Measurements from ENCODE around the gene GPT2. TPM values are rescaled to one million over a fixed set of nuclear protein-coding genes. Genes with fewer than 3 reads are reported as not detected.

GPT2 gene
- total RNA-seq, 1 donor from 2014 or later, result 18.4 TPM

GRCh38 chr16:46972429-46973206, 88.5 kb downstream of the GPT2 start:
- TF ChIP-seq POLR2A (IDR thresholded peaks at IDR 0.05), result no peak
- TF ChIP-seq POLR2AphosphoS5 (IDR thresholded peaks at IDR 0.05; ENCODE audit: insufficient read depth in 1 of 2, low read depth in 1 of 2), result no peak
- TF ChIP-seq CTCF (IDR thresholded peaks at IDR 0.05), result no peak
- H3K4me1 ChIP-seq, result peaks cover 52% of the 10 kb centered on the region
- peaks cover 0 to 25% of the 10 kb centered on the region in 2 donors for H3K36me3 ChIP-seq
- no peaks in the 10 kb centered on the region for H3K27me3 ChIP-seq
- H3K27ac ChIP-seq, result peak overlapping the region; percentile 95
- no peaks in the 10 kb centered on the region for H3K9me3 ChIP-seq
- no peak for DNase-seq (ENCODE audit: extremely low spot score in 2 of 2)
- H3K4me3 ChIP-seq, result peak overlapping the region; percentile 86 to 95
- intact Hi-C loops (cut with DNase I), result no loop called here

GRCh38 chr16:46973207-46973995, 89.2 kb downstream of the GPT2 start, which contains the start of gene DNAJA2:
TSS of gene DNAJA2 (minus strand) at chr16:46973674. CDS start at chr16:46973572, 102 bp downstream.
- Histone ChIP-seq H3K27me3 (no peaks in the 10 kb centered on the region), H3K36me3 (peaks cover 0 to 18% of the 10 kb centered on the region in 2 donors), H3K9me3 (no peaks in the 10 kb centered on the region), H3K4me1 (peaks cover 52% of the 10 kb centered on the region), H3K4me3 (peak within 1 kb of the TSS; percentile 86 to 95), H3K27ac (peak within 1 kb of the TSS; percentile 95)
- peak in 2 of 3 experiments; percentile 15 to 29 for TF ChIP-seq CTCF (IDR thresholded peaks at IDR 0.05)
- peak; percentile 48 to 98 for TF ChIP-seq POLR2AphosphoS5 (IDR thresholded peaks at IDR 0.05; ENCODE audit: insufficient read depth in 1 of 2, low read depth in 1 of 2)
- peak; percentile 52 to 65 for TF ChIP-seq POLR2A (IDR thresholded peaks at IDR 0.05)
- peak in 1 of 2 donors; percentile 93 for DNase-seq (ENCODE audit: extremely low spot score in 2 of 2)
- intact Hi-C loops (cut with DNase I), result no loop called here

GRCh38 chr16:46973996-46974324, 89.8 kb downstream of the GPT2 start:
- no peak for TF ChIP-seq POLR2AphosphoS5 (IDR thresholded peaks at IDR 0.05; ENCODE audit: insufficient read depth in 1 of 2, low read depth in 1 of 2)
- Histone ChIP-seq H3K9me3 (no peaks in the 10 kb centered on the region), H3K4me3 (peak overlapping the region; percentile 86 to 95), H3K36me3 (peaks cover 0 to 12% of the 10 kb centered on the region in 2 donors), H3K4me1 (peaks cover 49% of the 10 kb centered on the region), H3K27ac (peak overlapping the region; percentile 95), H3K27me3 (no peaks in the 10 kb centered on the region)
- DNase-seq (ENCODE audit: extremely low spot score in 2 of 2), result no peak
- intact Hi-C loops (cut with DNase I), result no loop called here

- H3K9me3 ChIP-seq, result no peaks in the 10 kb centered on the region
- H3K27ac ChIP-seq, result peak overlapping the region; percentile 95
- H3K36me3 ChIP-seq, result peaks cover 0 to 8% of the 10 kb centered on the region in 2 donors
- H3K4me1 ChIP-seq, result peaks cover 45% of the 10 kb centered on the region
- no peaks in the 10 kb centered on the region for H3K27me3 ChIP-seq
- no peak for DNase-seq (ENCODE audit: extremely low spot score in 2 of 2)
- no peak for TF ChIP-seq POLR2AphosphoS5 (IDR thresholded peaks at IDR 0.05; ENCODE audit: insufficient read depth in 1 of 2, low read depth in 1 of 2)
- no peak for TF ChIP-seq POLR2A (IDR thresholded peaks at IDR 0.05)
- TF ChIP-seq CTCF (IDR thresholded peaks at IDR 0.05), result no peak
- intact Hi-C loops (cut with DNase I), result no loop called here
- H3K4me3 ChIP-seq, result peak overlapping the region; percentile 86 to 95
These were observed 90.2 kb downstream of the GPT2 start for GRCh38 chr16:46974352-46974751.

- H3K4me1 ChIP-seq, result peaks cover 37% of the 10 kb centered on the region
- H3K4me3 ChIP-seq, result no peak overlapping the region
- H3K27me3 ChIP-seq, result no peaks in the 10 kb centered on the region
- H3K27ac ChIP-seq, result no peak overlapping the region
- TF ChIP-seq POLR2AphosphoS5 (IDR thresholded peaks at IDR 0.05; ENCODE audit: insufficient read depth in 1 of 2, low read depth in 1 of 2) (no peak), POLR2A (IDR thresholded peaks at IDR 0.05) (no peak), CTCF (IDR thresholded peaks at IDR 0.05) (no peak)
- H3K9me3 ChIP-seq, result no peaks in the 10 kb centered on the region
- DNase-seq (ENCODE audit: extremely low spot score in 2 of 2), result no peak
- peaks cover 0 to 3% of the 10 kb centered on the region in 2 donors for H3K36me3 ChIP-seq
- intact Hi-C loops (cut with DNase I), result no loop called here
These were observed 91.0 kb downstream of the GPT2 start for GRCh38 chr16:46975165-46975564.

Measured in vagina (tissue), 2 donors.